Measurements from ENCODE around the gene NPR2.

Gene NPR2

DNA sequence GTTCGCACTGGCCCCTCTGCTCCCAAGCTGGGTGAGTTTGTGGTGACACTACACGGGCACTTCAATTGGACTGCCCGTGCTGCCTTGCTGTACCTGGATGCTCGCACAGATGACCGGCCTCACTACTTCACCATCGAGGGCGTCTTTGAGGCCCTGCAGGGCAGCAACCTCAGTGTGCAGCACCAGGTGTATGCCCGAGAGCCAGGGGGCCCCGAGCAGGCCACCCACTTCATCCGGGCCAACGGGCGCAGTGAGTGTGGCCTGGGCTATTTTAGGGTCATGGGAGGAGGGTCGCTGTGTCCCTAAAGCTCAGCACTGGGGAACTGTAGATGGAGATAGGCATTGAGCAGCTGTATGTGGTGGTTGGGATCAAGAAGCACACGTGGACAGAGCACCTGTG is 1.4 kb downstream of the NPR2 start:
- H3K4me3 ChIP-seq (ENCODE audit: low read depth, low read length) = peak overlapping the region; percentile 3
- H3K4me1 ChIP-seq (ENCODE audit: control insufficient read depth in 1 of 2, insufficient read depth in 2 of 2, low read length in 2 of 2) = peaks cover 14 to 28% of the 10 kb centered on the region in 2 experiments
- no peaks in the 10 kb centered on the region for H3K9me3 ChIP-seq (ENCODE audit: insufficient read depth, low read depth, low read length)
- no peak for DNase-seq
- peak overlapping the region; percentile 22 for H3K4me2 ChIP-seq (ENCODE audit: low read length)
- H3K4ac ChIP-seq (ENCODE audit: low read depth, low read length) = no peak overlapping the region
- no CpG with 5 or more reads among the region's 14 CpGs for WGBS (ENCODE audit: extremely low coverage, insufficient coverage, insufficient read length)
- H3K27me3 ChIP-seq (ENCODE audit: insufficient read depth, low read length) = no peaks in the 10 kb centered on the region
- no peaks in the 10 kb centered on the region for H3K79me2 ChIP-seq (ENCODE audit: control insufficient read depth, insufficient read depth, low read length, poor library complexity)
- no peak overlapping the region for H3K14ac ChIP-seq (ENCODE audit: low read length)
- H3K18ac ChIP-seq (ENCODE audit: low read length) = no peak overlapping the region
- no peak overlapping the region for H2BK5ac ChIP-seq (ENCODE audit: low read depth, low read length, poor library complexity)
- no peak overlapping the region for H3K9ac ChIP-seq (ENCODE audit: low read length)
- H3K27ac ChIP-seq (ENCODE audit: low read depth, low read length) = no peak overlapping the region
- H2AK5ac ChIP-seq (ENCODE audit: low read length) = peak overlapping the region; percentile 32
- no peak overlapping the region for H4K8ac ChIP-seq (ENCODE audit: low read depth, low read length)
- H2AFZ ChIP-seq (ENCODE audit: insufficient read depth, low read length, poor library complexity) = no peak overlapping the region
- no peak overlapping the region for H3K23ac ChIP-seq (ENCODE audit: low read length)
- H2BK120ac ChIP-seq (ENCODE audit: insufficient read depth, low read length, poor library complexity) = no peak overlapping the region
- H3K36me3 ChIP-seq (ENCODE audit: control insufficient read depth in 1 of 2, insufficient read depth in 2 of 2, low read length in 2 of 2) = no peaks in the 10 kb centered on the region
- H4K91ac ChIP-seq (ENCODE audit: low read depth, low read length) = no peak overlapping the region
- no peak overlapping the region for H4K12ac ChIP-seq (ENCODE audit: low read depth, low read length)
- no peak overlapping the region for H2BK12ac ChIP-seq (ENCODE audit: low read length)
- H3K79me1 ChIP-seq (ENCODE audit: low read length) = peaks cover 5% of the 10 kb centered on the region

- Histone ChIP-seq H3K79me1 (ENCODE audit: low read length) (peaks cover 5% of the 10 kb centered on the region), H3K18ac (ENCODE audit: low read length) (no peak overlapping the region), H3K4me2 (ENCODE audit: low read length) (no peak overlapping the region), H3K9me3 (ENCODE audit: insufficient read depth, low read depth, low read length) (no peaks in the 10 kb centered on the region), H3K4me3 (ENCODE audit: low read depth, low read length) (no peak overlapping the region), H2AFZ (ENCODE audit: insufficient read depth, low read length, poor library complexity) (no peak overlapping the region), H3K36me3 (ENCODE audit: control insufficient read depth in 1 of 2, insufficient read depth in 2 of 2, low read length in 2 of 2) (no peaks in the 10 kb centered on the region), H3K27ac (ENCODE audit: low read depth, low read length) (no peak overlapping the region), H3K14ac (ENCODE audit: low read length) (no peak overlapping the region), H2BK12ac (ENCODE audit: low read length) (no peak overlapping the region), H3K79me2 (ENCODE audit: control insufficient read depth, insufficient read depth, low read length, poor library complexity) (no peaks in the 10 kb centered on the region), H3K23ac (ENCODE audit: low read length) (no peak overlapping the region), H4K8ac (ENCODE audit: low read depth, low read length) (no peak overlapping the region), H2AK5ac (ENCODE audit: low read length) (no peak overlapping the region), H3K9ac (ENCODE audit: low read length) (no peak overlapping the region), H3K27me3 (ENCODE audit: insufficient read depth, low read length) (no peaks in the 10 kb centered on the region), H4K12ac (ENCODE audit: low read depth, low read length) (no peak overlapping the region), H2BK5ac (ENCODE audit: low read depth, low read length, poor library complexity) (no peak overlapping the region), H3K4ac (ENCODE audit: low read depth, low read length) (no peak overlapping the region), H2BK120ac (ENCODE audit: insufficient read depth, low read length, poor library complexity) (no peak overlapping the region), H3K4me1 (ENCODE audit: control insufficient read depth in 1 of 2, insufficient read depth in 2 of 2, low read length in 2 of 2) (peaks cover 14 to 28% of the 10 kb centered on the region in 2 experiments), H4K91ac (ENCODE audit: low read depth, low read length) (no peak overlapping the region)
- no CpG with 5 or more reads among the region's 2 CpGs for WGBS (ENCODE audit: extremely low coverage, insufficient coverage, insufficient read length)
- DNase-seq = no peak
Observed at GRCh38 chr9:35793461-35793860, 2.1 kb downstream of the NPR2 start.

- Histone ChIP-seq H3K4ac (ENCODE audit: low read depth, low read length) (no peak overlapping the region), H2AFZ (ENCODE audit: insufficient read depth, low read length, poor library complexity) (no peak overlapping the region), H3K27ac (ENCODE audit: low read depth, low read length) (no peak overlapping the region), H3K27me3 (ENCODE audit: insufficient read depth, low read length) (no peaks in the 10 kb centered on the region), H3K4me2 (ENCODE audit: low read length) (no peak overlapping the region), H3K18ac (ENCODE audit: low read length) (no peak overlapping the region), H3K23ac (ENCODE audit: low read length) (no peak overlapping the region), H2BK120ac (ENCODE audit: insufficient read depth, low read length, poor library complexity) (no peak overlapping the region), H3K79me2 (ENCODE audit: control insufficient read depth, insufficient read depth, low read length, poor library complexity) (no peaks in the 10 kb centered on the region), H4K12ac (ENCODE audit: low read depth, low read length) (no peak overlapping the region), H3K4me3 (ENCODE audit: low read depth, low read length) (no peak overlapping the region), H4K8ac (ENCODE audit: low read depth, low read length) (no peak overlapping the region), H3K79me1 (ENCODE audit: low read length) (peaks cover 5% of the 10 kb centered on the region), H2BK5ac (ENCODE audit: low read depth, low read length, poor library complexity) (no peak overlapping the region), H3K14ac (ENCODE audit: low read length) (no peak overlapping the region), H3K9ac (ENCODE audit: low read length) (no peak overlapping the region), H2BK12ac (ENCODE audit: low read length) (no peak overlapping the region), H2AK5ac (ENCODE audit: low read length) (no peak overlapping the region), H3K4me1 (ENCODE audit: control insufficient read depth in 1 of 2, insufficient read depth in 2 of 2, low read length in 2 of 2) (peaks cover 19 to 34% of the 10 kb centered on the region in 2 experiments), H4K91ac (ENCODE audit: low read depth, low read length) (no peak overlapping the region), H3K9me3 (ENCODE audit: insufficient read depth, low read depth, low read length) (peaks cover under 1% of the 10 kb centered on the region), H3K36me3 (ENCODE audit: control insufficient read depth in 1 of 2, insufficient read depth in 2 of 2, low read length in 2 of 2) (peaks cover 0 to 2% of the 10 kb centered on the region in 2 experiments)
- DNase-seq = no peak
Observed at GRCh38 chr9:35795695-35796094, 4.3 kb downstream of the NPR2 start.

DNA sequence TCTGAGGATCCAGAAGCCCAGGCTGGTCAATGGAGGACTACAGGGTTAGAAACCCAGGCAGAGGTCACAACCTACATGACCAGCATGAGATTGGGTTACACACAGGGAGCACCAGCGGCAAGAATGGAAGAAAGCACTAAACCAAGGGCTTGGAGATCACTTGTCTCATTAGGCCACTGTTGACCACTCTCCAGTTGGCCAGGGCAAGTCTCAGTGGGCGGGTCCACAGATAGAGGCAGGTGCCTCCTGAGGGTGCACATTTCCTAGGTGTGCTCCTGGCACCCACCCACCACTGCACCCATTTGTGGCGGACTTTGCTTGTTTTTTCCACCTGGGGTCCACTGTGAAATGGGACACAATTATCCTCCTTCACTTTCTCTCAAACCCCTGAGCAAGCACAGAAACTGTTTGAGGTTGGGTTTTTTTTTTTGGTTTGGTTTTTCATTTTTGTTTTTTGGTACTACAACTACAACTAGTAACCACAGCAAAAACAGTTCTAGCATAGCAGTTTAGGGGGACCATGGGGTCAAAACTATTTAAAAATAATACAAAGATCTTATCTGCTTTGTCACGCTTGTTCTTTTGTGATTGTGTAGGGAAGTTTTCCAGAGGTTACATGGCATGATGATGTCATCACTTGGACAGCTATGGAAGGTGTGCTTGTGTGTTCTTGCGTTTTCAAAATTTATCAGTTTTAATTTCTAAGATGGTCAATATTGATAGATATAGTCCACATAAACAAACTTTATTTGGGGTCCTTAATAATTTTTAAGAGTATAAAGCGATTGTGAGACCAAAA is 6.1 kb downstream of the NPR2 start:
- Histone ChIP-seq H3K4me1 (ENCODE audit: control insufficient read depth in 1 of 2, insufficient read depth in 2 of 2, low read length in 2 of 2) (peaks cover 19 to 34% of the 10 kb centered on the region in 2 experiments), H3K4me3 (ENCODE audit: low read depth, low read length) (no peak overlapping the region), H3K14ac (ENCODE audit: low read length) (no peak overlapping the region), H2BK12ac (ENCODE audit: low read length) (peak overlapping the region; percentile 66), H4K8ac (ENCODE audit: low read depth, low read length) (peak overlapping the region; percentile 18), H3K4me2 (ENCODE audit: low read length) (no peak overlapping the region), H4K91ac (ENCODE audit: low read depth, low read length) (no peak overlapping the region), H3K79me2 (ENCODE audit: control insufficient read depth, insufficient read depth, low read length, poor library complexity) (no peaks in the 10 kb centered on the region), H2BK5ac (ENCODE audit: low read depth, low read length, poor library complexity) (no peak overlapping the region), H2AK5ac (ENCODE audit: low read length) (peak overlapping the region; percentile 82), H2BK120ac (ENCODE audit: insufficient read depth, low read length, poor library complexity) (no peak overlapping the region), H3K18ac (ENCODE audit: low read length) (peak overlapping the region; percentile 26), H3K9me3 (ENCODE audit: insufficient read depth, low read depth, low read length) (peaks cover 2% of the 10 kb centered on the region), H2AFZ (ENCODE audit: insufficient read depth, low read length, poor library complexity) (no peak overlapping the region), H3K36me3 (ENCODE audit: control insufficient read depth in 1 of 2, insufficient read depth in 2 of 2, low read length in 2 of 2) (peaks cover 2 to 3% of the 10 kb centered on the region in 2 experiments), H4K12ac (ENCODE audit: low read depth, low read length) (no peak overlapping the region), H3K23ac (ENCODE audit: low read length) (no peak overlapping the region), H3K27me3 (ENCODE audit: insufficient read depth, low read length) (no peaks in the 10 kb centered on the region), H3K27ac (ENCODE audit: low read depth, low read length) (no peak overlapping the region), H3K79me1 (ENCODE audit: low read length) (peaks cover 2% of the 10 kb centered on the region), H3K4ac (ENCODE audit: low read depth, low read length) (no peak overlapping the region), H3K9ac (ENCODE audit: low read length) (no peak overlapping the region)
- DNase-seq = no peak
- no CpG with 5 or more reads among the region's 6 CpGs for WGBS (ENCODE audit: extremely low coverage, insufficient coverage, insufficient read length)
